A549 (cell line): Measurements from ENCODE around the gene AP2A2. TPM values are rescaled to one million over a fixed set of nuclear protein-coding genes. Genes with fewer than 3 reads are reported as not detected.

Source experiments
- ATAC-seq, 2 experiments: fragments of 200-7000 bp in 1 of 2; fragments of >200 bp in 1 of 2; cut with Nextera tagmentation in 1 of 2; cut with Tn5 transposase in 1 of 2; 3 replicates each; pipeline versions ENCODE4 v1.8.0 to v1.9.1; 2018 to 2020; ENCODE audit warnings: mild to moderate bottlenecking in 1 of 2, moderate library complexity in 1 of 2
- CTCF ChIA-PET: fragments of 300-600 bp; sonication (Branson Sonifier 250); formaldehyde crosslinking; extraction: SDS; loops from one replicate; lab custom pipeline; 2021; ENCODE audit warnings: antibody characterized with exemption, inconsistent platforms; lab: Yijun Ruan, JAX
- POLR2A ChIA-PET: fragments of 350-600 bp; formaldehyde crosslinking; extraction: SDS; loops from one replicate; lab custom pipeline; 2021; ENCODE audit warnings: antibody characterized with exemption, inconsistent platforms; lab: Yijun Ruan, JAX
- DNase-seq, 2 experiments: peaks; one replicate each; pipeline versions ENCODE4 v3.0.0 to v3.0.0-alpha.2; 2011 to 2016; ENCODE audit warnings: low read depth in 1 of 2, low spot score in 1 of 2
- FAIRE-seq: peaks from 2 replicates; lab custom pipeline; 2011; peaks lifted over from hg19 to GRCh38; lab: Jason Lieb, UNC
- H3K27ac ChIP-seq, 2 experiments: fragments of >200 bp; sonication (Bioruptor Twin); formaldehyde crosslinking; 3 replicates each; pipeline ENCODE4 v1.5.1; 2016 to 2017
- H3K4me1 ChIP-seq: fragments of >200 bp; sonication (Bioruptor Twin); formaldehyde crosslinking; 3 replicates; pipeline ENCODE4 v1.6.1; 2016
- H3K4me2 ChIP-seq: fragments of >200 bp; sonication (Bioruptor Twin); formaldehyde crosslinking; 3 replicates; pipeline ENCODE4 v1.6.1; 2016
- H3K4me3 ChIP-seq: fragments of >200 bp; sonication (Bioruptor Twin); formaldehyde crosslinking; 3 replicates; pipeline ENCODE4 v1.5.1; 2016
- H3K9me3 ChIP-seq: fragments of >200 bp; sonication (Bioruptor Twin); formaldehyde crosslinking; 3 replicates; pipeline ENCODE4 v1.6.1; 2016
- BCL3 ChIP-seq: fragments of >200 bp; sonication (Bioruptor Twin); formaldehyde crosslinking; IDR thresholded peaks from 3 replicates; pipeline ENCODE4 v1.6.1; 2016
- BHLHE40 ChIP-seq: IDR thresholded peaks from 2 replicates; pipeline ENCODE4 v1.6.1; 2012; ENCODE audit warnings: low read depth, low read length, inconsistent platforms
- CHD2 ChIP-seq: fragments of 150-350 bp; IDR thresholded peaks from 2 replicates; pipeline ENCODE4 v1.6.1; 2014; ENCODE audit warnings: low read length; ENCODE audit not compliant: partially characterized antibody
- EHMT2 ChIP-seq: fragments of 200-600 bp; sonication (generic); IDR thresholded peaks from 2 replicates; pipeline ENCODE4 v1.6.1; 2016; ENCODE audit warnings: antibody characterized with exemption, low read depth, mild to moderate bottlenecking, moderate library complexity
- FOSB ChIP-seq: fragments of 250-450 bp; sonication (Bioruptor Pico); IDR thresholded peaks from 2 replicates; pipeline ENCODE4 v1.5.0; 2020; ENCODE audit warnings: mild to moderate bottlenecking, moderate library complexity
- FOXS1 ChIP-seq: fragments of 250-450 bp; sonication (Bioruptor Pico); IDR thresholded peaks from 2 replicates; pipeline ENCODE4 v1.5.0; 2020; ENCODE audit warnings: mild to moderate bottlenecking, moderate library complexity
- GATA3 ChIP-seq: IDR thresholded peaks from 2 replicates; pipeline ENCODE4 v1.6.1; 2012; ENCODE audit warnings: borderline replicate concordance
- HDAC2 ChIP-seq: fragments of 200-600 bp; sonication (generic); IDR thresholded peaks from 2 replicates; pipeline ENCODE4 v1.6.1; 2016
- HEYL ChIP-seq: fragments of 250-450 bp; sonication (Bioruptor Pico); IDR thresholded peaks from 2 replicates; pipeline ENCODE4 v1.8.0; 2021; ENCODE audit warnings: mild to moderate bottlenecking, moderate library complexity
- HMGXB4 ChIP-seq: fragments of 250-450 bp; sonication (Bioruptor Pico); IDR thresholded peaks from 2 replicates; pipeline ENCODE4 v1.5.0; 2021; ENCODE audit warnings: mild to moderate bottlenecking, moderate library complexity, borderline replicate concordance
- JUN ChIP-seq, 2 experiments: fragments of >200 bp; sonication (Bioruptor Twin); formaldehyde crosslinking; IDR thresholded peaks; 2 replicates in 1 of 2; 3 replicates in 1 of 2; pipeline ENCODE4 v1.6.1; 2016 to 2017
- KDM5A ChIP-seq: fragments of 200-600 bp; sonication (generic); IDR thresholded peaks from 2 replicates; pipeline ENCODE4 v1.6.1; 2016; ENCODE audit warnings: antibody characterized with exemption, mild to moderate bottlenecking
- MAX ChIP-seq: IDR thresholded peaks from 2 replicates; pipeline ENCODE4 v1.6.1; 2012
- MAZ ChIP-seq: fragments of 150-350 bp; IDR thresholded peaks from 2 replicates; pipeline ENCODE4 v1.6.1; 2014; ENCODE audit warnings: antibody characterized with exemption, low read depth, low read length, borderline replicate concordance
- NPAS2 ChIP-seq: fragments of 250-450 bp; sonication (Bioruptor Pico); IDR thresholded peaks from 2 replicates; pipeline ENCODE4 v1.8.0; 2022; ENCODE audit warnings: mild to moderate bottlenecking, moderate library complexity, borderline replicate concordance
- NR3C1 ChIP-seq: fragments of >200 bp; sonication (Bioruptor Twin); formaldehyde crosslinking; IDR thresholded peaks from 3 replicates; pipeline ENCODE4 v1.6.1; 2017
- POLR2A ChIP-seq: IDR thresholded peaks from 2 replicates; pipeline ENCODE4 v1.6.1; 2012; ENCODE audit warnings: mild to moderate bottlenecking, low read length
- POLR2AphosphoS2 ChIP-seq: conservative IDR thresholded peaks from 2 replicates; pipeline ENCODE4 v1.6.1; 2012; ENCODE audit warnings: low read length, improper control_type of control experiment, inconsistent platforms
- RFX5 ChIP-seq: fragments of 450-650 bp; IDR thresholded peaks from 2 replicates; pipeline ENCODE4 v1.7.1; 2014; ENCODE audit warnings: antibody characterized with exemption, mild to moderate bottlenecking, moderate library complexity
- RNF2 ChIP-seq: fragments of 200-600 bp; sonication (generic); IDR thresholded peaks from 2 replicates; pipeline ENCODE4 v1.6.1; 2016; ENCODE audit warnings: low read depth, mild to moderate bottlenecking, antibody characterized with exemption, moderate library complexity, borderline replicate concordance
- ZNF302 ChIP-seq: fragments of 250-450 bp; sonication (Bioruptor Pico); IDR thresholded peaks from 2 replicates; pipeline ENCODE4 v1.9.0; 2021; ENCODE audit warnings: inconsistent platforms, mild to moderate bottlenecking, moderate library complexity
- WGBS: methylation state at CpG from one replicate; pipeline ENCODE4 v1.1.6; 2017; ENCODE audit errors: missing lambda C conversion rate; 5-methylcytosine and 5-hydroxymethylcytosine counted together
- polyA plus RNA-seq, 4 experiments: library from polyadenylated mRNA; depleted of rRNA in 3 of 4; stranded (reverse); fragments of >200 nt; fragmentation: RNase III in 1 of 4; extraction: RNeasy Plus Mini Kit Qiagen cat#74134 plus additional on column Dnase treatment in 1 of 4; gene quantifications; 2 replicates in 3 of 4; 3 replicates in 1 of 4; pipeline ENCODE4 v1.2.3, GENCODE V29; 2011 to 2017
- TF ChIP-seq, protein P1 (sequence below): IDR thresholded peaks from 2 replicates; pipeline ENCODE4 v1.6.1; 2012
- TF ChIP-seq, protein P2 (sequence below): fragments of >200 bp; sonication (Bioruptor Twin); formaldehyde crosslinking; IDR thresholded peaks from 2 replicates; pipeline ENCODE4 v1.6.1; 2016
- TF ChIP-seq, protein P3 (sequence below): IDR thresholded peaks from 2 replicates; pipeline ENCODE4 v1.6.1; 2012; ENCODE audit warnings: low read depth, borderline replicate concordance
- TF ChIP-seq, protein P4 (sequence below): fragments of 150-350 bp; IDR thresholded peaks from 2 replicates; pipeline ENCODE4 v1.6.1; 2014; ENCODE audit warnings: low read depth, mild to moderate bottlenecking, low read length

Gene AP2A2
- polyA plus RNA-seq, 2 of the 4 experiments (the other 2 are of a cell fraction): 39.4 to 60.4 TPM

DNA sequence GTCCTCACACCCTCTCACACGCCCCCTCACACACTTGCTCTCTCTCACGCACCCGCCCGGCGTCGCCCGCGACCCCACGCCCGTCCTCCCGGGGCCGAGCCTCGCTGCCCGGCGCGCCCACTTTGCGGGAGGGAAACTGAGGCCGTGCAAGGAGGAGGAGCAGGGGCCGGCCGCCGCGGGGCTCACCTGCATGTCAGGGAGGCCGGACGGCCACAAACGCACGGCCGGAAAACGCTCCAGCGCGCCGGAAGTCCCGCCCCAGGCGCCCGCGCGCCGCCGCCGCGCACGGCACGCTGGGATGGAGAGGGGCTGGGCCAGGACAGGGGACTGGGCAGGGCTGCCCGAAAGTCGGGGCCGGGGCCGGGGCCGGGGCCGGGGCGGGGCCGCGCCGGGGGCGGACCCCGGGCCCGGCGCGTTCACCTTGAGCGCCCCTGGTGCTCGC is 15.1 kb upstream of the AP2A2 start, which contains the start of gene CHID1:
Gene CHID1, minus strand, starts transcription at position 222 of the 442 bp plus-strand sequence. CDS start 5,994 bp downstream, outside the sequence.
- no peak for FAIRE-seq
- Histone ChIP-seq H3K9me3 (no peaks in the 10 kb centered on the region), H3K4me1 (peaks cover 14% of the 10 kb centered on the region), H3K4me3 (peak within 1 kb of the TSS; percentile 84)
- DNase-seq: peak; percentile 85 to 96
- 0% methylated on average over 9 of the region's 59 CpGs for WGBS
- peak; percentile 96 to 97 for ATAC-seq
- TF ChIP-seq, protein P1, sequence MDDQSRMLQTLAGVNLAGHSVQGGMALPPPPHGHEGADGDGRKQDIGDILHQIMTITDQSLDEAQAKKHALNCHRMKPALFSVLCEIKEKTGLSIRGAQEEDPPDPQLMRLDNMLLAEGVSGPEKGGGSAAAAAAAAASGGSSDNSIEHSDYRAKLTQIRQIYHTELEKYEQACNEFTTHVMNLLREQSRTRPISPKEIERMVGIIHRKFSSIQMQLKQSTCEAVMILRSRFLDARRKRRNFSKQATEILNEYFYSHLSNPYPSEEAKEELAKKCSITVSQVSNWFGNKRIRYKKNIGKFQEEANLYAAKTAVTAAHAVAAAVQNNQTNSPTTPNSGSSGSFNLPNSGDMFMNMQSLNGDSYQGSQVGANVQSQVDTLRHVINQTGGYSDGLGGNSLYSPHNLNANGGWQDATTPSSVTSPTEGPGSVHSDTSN: 0 out of 2 replicates have a peak, but pooled peaks have one; percentile 25
- TF ChIP-seq, protein P2, sequence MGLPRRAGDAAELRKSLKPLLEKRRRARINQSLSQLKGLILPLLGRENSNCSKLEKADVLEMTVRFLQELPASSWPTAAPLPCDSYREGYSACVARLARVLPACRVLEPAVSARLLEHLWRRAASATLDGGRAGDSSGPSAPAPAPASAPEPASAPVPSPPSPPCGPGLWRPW: no peak
- peak; percentile 43; the same call in 1 of the 2 replicates for TF ChIP-seq MAX
- 0 out of 3 replicates have a peak, but pooled peaks have one; percentile 65 for TF ChIP-seq BCL3
- TF ChIP-seq POLR2A: peak; percentile 37
- TF ChIP-seq, protein P3, sequence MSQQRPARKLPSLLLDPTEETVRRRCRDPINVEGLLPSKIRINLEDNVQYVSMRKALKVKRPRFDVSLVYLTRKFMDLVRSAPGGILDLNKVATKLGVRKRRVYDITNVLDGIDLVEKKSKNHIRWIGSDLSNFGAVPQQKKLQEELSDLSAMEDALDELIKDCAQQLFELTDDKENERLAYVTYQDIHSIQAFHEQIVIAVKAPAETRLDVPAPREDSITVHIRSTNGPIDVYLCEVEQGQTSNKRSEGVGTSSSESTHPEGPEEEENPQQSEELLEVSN: peak; percentile 19; the same call in 1 of the 2 replicates
- TF ChIP-seq GATA3: no peak
- no peak for TF ChIP-seq RFX5
- TF ChIP-seq NR3C1: no peak
- TF ChIP-seq MAZ: no peak
- no peak for TF ChIP-seq ZNF302 (CRISPR knock-in tag)
- TF ChIP-seq FOSB (CRISPR knock-in tag): no peak
- no peak for TF ChIP-seq CHD2
- peak; percentile 62 to 82; a peak in 2 of 5 replicates for TF ChIP-seq JUN (IDR thresholded peaks at IDR 0.05)
- TF ChIP-seq POLR2AphosphoS2: no peak
- no peak for TF ChIP-seq BHLHE40
- no peak for TF ChIP-seq NPAS2 (CRISPR knock-in tag)
- TF ChIP-seq KDM5A: 0 out of 2 replicates have a peak, but pooled peaks have one; percentile 25
- TF ChIP-seq, all 56 proteins: peak for 7
- CTCF ChIA-PET: interaction anchor here (0.6 to 3.1 kb wide), 2 partner anchors 14 to 96 kb away, joined by 4 to 26 read pairs; partner anchors contain the start of gene AP2A2
- Histone ChIP-seq H3K27ac (peak within 1 kb of the TSS; percentile 96 to 98), H3K4me2 (peak within 1 kb of the TSS; percentile 96)
- POLR2A ChIA-PET: interaction anchor here (0.6 to 1.2 kb wide), 5 partner anchors 15 to 148 kb away, joined by 3 to 5 read pairs (median 4); partner anchors contain the start of gene RPLP2

DNA sequence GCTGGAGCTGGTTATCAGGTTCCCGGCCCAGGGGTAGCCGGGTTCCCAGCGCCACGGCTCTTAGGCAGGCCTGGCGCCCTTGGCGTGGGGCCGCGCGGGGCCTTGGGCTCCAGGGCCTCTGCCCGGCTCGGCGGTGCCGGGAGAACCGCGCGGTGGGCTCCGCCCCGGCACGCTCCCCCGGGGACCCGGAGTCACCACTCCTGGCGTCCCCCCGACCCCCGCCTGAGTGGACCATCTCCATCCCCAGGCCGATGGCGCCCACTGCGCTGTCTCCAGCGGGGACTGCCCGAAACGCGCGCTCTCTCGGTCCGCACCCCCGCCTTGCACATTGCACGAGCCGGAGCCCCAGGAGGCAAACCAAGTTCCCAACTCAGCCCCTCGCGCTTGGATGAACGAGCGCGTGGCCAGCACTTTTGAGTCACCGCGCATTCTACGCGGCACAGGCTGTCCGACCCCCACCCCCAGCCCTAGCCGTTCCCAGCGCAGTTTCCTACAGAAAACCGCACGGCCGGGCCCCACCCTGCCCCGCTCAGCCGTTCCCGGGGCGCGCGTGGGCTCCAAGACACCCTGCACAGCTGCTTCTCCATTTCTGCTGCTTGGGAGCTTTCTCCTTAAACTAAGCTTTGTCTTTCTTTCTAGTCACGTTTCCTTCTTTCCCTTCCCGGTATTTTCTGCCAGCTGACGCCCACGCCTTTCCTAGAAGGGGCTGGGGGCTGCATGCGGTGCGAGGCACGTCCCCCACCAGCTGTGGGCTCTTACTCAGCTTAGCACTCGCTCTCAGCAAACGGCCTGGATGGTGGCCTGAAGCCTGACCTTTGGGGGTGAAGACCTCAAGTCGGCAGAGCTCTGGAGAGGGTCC is 14.4 kb upstream of the AP2A2 start:
- POLR2A ChIA-PET: interaction anchor here (0.6 to 1.2 kb wide), 5 partner anchors 15 to 147 kb away, joined by 3 to 5 read pairs (median 4); partner anchors contain the start of gene RPLP2
- peak; percentile 60 to 70 for ATAC-seq
- H3K9me3 ChIP-seq: no peaks in the 10 kb centered on the region
- 40% methylated on average over 31 of the region's 68 CpGs for WGBS
- no peak for FAIRE-seq
- CTCF ChIA-PET: interaction anchor here (0.5 to 3.1 kb wide), 5 partner anchors 13 to 140 kb away, joined by 3 to 26 read pairs (median 6); partner anchors contain the start of gene AP2A2
- peak overlapping the region; percentile 96 for H3K4me2 ChIP-seq
- peak overlapping the region; percentile 84 for H3K4me3 ChIP-seq
- DNase-seq: peak in 1 of 2 experiments; percentile 35
- peak overlapping the region; percentile 96 to 98 for H3K27ac ChIP-seq
- peaks cover 14% of the 10 kb centered on the region for H3K4me1 ChIP-seq
- peak; percentile 43 for TF ChIP-seq POLR2A
- no peak for TF ChIP-seq HMGXB4 (CRISPR knock-in tag)
- TF ChIP-seq MAX: peak; percentile 69
- TF ChIP-seq MAZ: no peak
- TF ChIP-seq EHMT2: no peak
- TF ChIP-seq, protein P4, sequence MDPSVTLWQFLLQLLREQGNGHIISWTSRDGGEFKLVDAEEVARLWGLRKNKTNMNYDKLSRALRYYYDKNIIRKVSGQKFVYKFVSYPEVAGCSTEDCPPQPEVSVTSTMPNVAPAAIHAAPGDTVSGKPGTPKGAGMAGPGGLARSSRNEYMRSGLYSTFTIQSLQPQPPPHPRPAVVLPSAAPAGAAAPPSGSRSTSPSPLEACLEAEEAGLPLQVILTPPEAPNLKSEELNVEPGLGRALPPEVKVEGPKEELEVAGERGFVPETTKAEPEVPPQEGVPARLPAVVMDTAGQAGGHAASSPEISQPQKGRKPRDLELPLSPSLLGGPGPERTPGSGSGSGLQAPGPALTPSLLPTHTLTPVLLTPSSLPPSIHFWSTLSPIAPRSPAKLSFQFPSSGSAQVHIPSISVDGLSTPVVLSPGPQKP: no peak
- TF ChIP-seq GATA3: no peak
- TF ChIP-seq, protein P3: peak; percentile 73; the same call in 1 of the 2 replicates
- TF ChIP-seq RNF2: peak; percentile 11; the same call in 1 of the 2 replicates
- TF ChIP-seq HEYL (CRISPR knock-in tag): no peak
- TF ChIP-seq FOXS1 (CRISPR knock-in tag): no peak
- TF ChIP-seq JUN (IDR thresholded peaks at IDR 0.05): peak; percentile 48 to 51; a peak in 4 of 5 replicates
- TF ChIP-seq HDAC2: no peak
